CD14-positive monocyte (primary cell): ENCODE measurements around the gene ABCB6. TPM values are rescaled to one million over a fixed set of nuclear protein-coding genes. Genes with fewer than 3 reads are reported as not detected.
"Not testable (repeated sequence)": the region's sequence is repeated elsewhere in the genome, so short reads cannot be mapped to it uniquely, and the experiment has no call there.

ENCODE experiments used
- DNase-seq, 3 donors: peaks; one replicate each; pipeline ENCODE4 v3.0.0-alpha.2; 2011 to 2022
- H2AFZ ChIP-seq: 2 replicates; pipeline ENCODE4 v1.6.0; 2012; ENCODE audit warnings: mild to moderate bottlenecking, low read depth, low read length, inconsistent platforms; ENCODE audit not compliant: insufficient read depth, poor library complexity, severe bottlenecking
- H3K27ac ChIP-seq, 2 donors: 1 replicate in 1 of 2; 2 replicates in 1 of 2; pipeline ENCODE4 v1.5.1; 2012 to 2013; ENCODE audit warnings: low read length in 2 of 2, control low read depth in 1 of 2, inconsistent platforms in 1 of 2, low read depth in 1 of 2, mild to moderate bottlenecking in 1 of 2
- H3K27me3 ChIP-seq, 2 donors: one replicate each; pipeline versions ENCODE4 v1.6.0 to v1.6.1; 2011 to 2013; ENCODE audit warnings: low read length in 2 of 2; ENCODE audit not compliant: control insufficient read depth in 2 of 2, insufficient read depth in 2 of 2
- H3K36me3 ChIP-seq, 2 donors: replicated peaks in 1 of 2; 1 replicate in 1 of 2; 2 replicates in 1 of 2; pipeline versions ENCODE4 v1.5.1 to v1.6.1; 2012 to 2013; ENCODE audit warnings: low read length in 2 of 2, control low read depth in 1 of 2, inconsistent platforms in 1 of 2, mild to moderate bottlenecking in 1 of 2; ENCODE audit not compliant: insufficient read depth in 2 of 2, control insufficient read depth in 1 of 2
- H3K4me1 ChIP-seq, 2 donors: 1 replicate in 1 of 2; 2 replicates in 1 of 2; pipeline versions ENCODE4 v1.5.1 to v1.6.1; 2012 to 2013; ENCODE audit warnings: low read length in 2 of 2, control low read depth in 1 of 2, inconsistent platforms in 1 of 2, mild to moderate bottlenecking in 1 of 2, moderate library complexity in 1 of 2; ENCODE audit not compliant: insufficient read depth in 2 of 2, control insufficient read depth in 1 of 2
- H3K4me2 ChIP-seq: replicated peaks from 2 replicates; pipeline ENCODE3; 2012; ENCODE audit warnings: low read length, moderate library complexity, mild to moderate bottlenecking; ENCODE audit not compliant: poor library complexity, severe bottlenecking; ENCODE audit errors: extremely low read depth
- H3K4me3 ChIP-seq, 3 experiments: fragments of 200-600 bp in 1 of 3; sonication (generic) in 1 of 3; replicated peaks in 1 of 3; 1 replicate in 2 of 3; 2 replicates in 1 of 3; pipeline ENCODE4 v1.5.1; 2011 to 2013; ENCODE audit warnings: low read length in 3 of 3, mild to moderate bottlenecking in 3 of 3, control low read depth in 2 of 3, low read depth in 2 of 3, inconsistent platforms in 1 of 3, moderate library complexity in 1 of 3
- H3K79me2 ChIP-seq: 2 replicates; pipeline ENCODE4 v1.6.0; 2012; ENCODE audit warnings: mild to moderate bottlenecking, control low read depth, inconsistent platforms, low read length, moderate library complexity; ENCODE audit not compliant: insufficient read depth
- H3K9ac ChIP-seq: 2 replicates; pipeline ENCODE4 v1.6.0; 2017; ENCODE audit warnings: low read length, mild to moderate bottlenecking; ENCODE audit not compliant: insufficient read depth, poor library complexity, severe bottlenecking
- H3K9me3 ChIP-seq, 2 donors: replicated peaks in 1 of 2; 1 replicate in 1 of 2; 2 replicates in 1 of 2; pipeline versions ENCODE4 v1.5.1 to v1.6.1; 2012 to 2013; ENCODE audit warnings: low read length in 2 of 2, control low read depth in 1 of 2; ENCODE audit not compliant: control insufficient read depth in 1 of 2, insufficient read depth in 1 of 2
- H4K20me1 ChIP-seq: 2 replicates; pipeline ENCODE4 v1.6.0; 2012; ENCODE audit warnings: mild to moderate bottlenecking, low read length, control low read depth, moderate library complexity; ENCODE audit not compliant: insufficient read depth
- H3K27ac Mint-ChIP-seq, 7 donors: one replicate each; pipeline ENCODE4 v1.8.0; 2020; ENCODE audit warnings: mild to moderate bottlenecking in 7 of 7, mixed read lengths in 7 of 7, moderate library complexity in 6 of 7, inconsistent platforms in 2 of 7
- H3K27me3 Mint-ChIP-seq, 3 donors: one replicate each; pipeline ENCODE4 v1.8.0; 2021 to 2022; ENCODE audit warnings: low read depth in 3 of 3, mild to moderate bottlenecking in 3 of 3, mixed read lengths in 3 of 3, moderate library complexity in 3 of 3, inconsistent platforms in 1 of 3
- H3K36me3 Mint-ChIP-seq, 2 donors: one replicate each; pipeline ENCODE4 v1.8.0; 2020; ENCODE audit warnings: mixed read lengths in 2 of 2, inconsistent platforms in 1 of 2, mild to moderate bottlenecking in 1 of 2
- H3K4me1 Mint-ChIP-seq: one replicate; pipeline ENCODE4 v1.8.0; 2020; ENCODE audit warnings: mild to moderate bottlenecking, mixed read lengths
- H3K4me3 Mint-ChIP-seq, 2 donors: one replicate each; pipeline ENCODE4 v1.8.0; 2020; ENCODE audit warnings: mild to moderate bottlenecking in 2 of 2, mixed read lengths in 2 of 2, moderate library complexity in 1 of 2
- H3K9me3 Mint-ChIP-seq, 7 donors: one replicate each; pipeline ENCODE4 v1.8.0; 2020 to 2022; ENCODE audit warnings: mixed read lengths in 7 of 7, mild to moderate bottlenecking in 6 of 7, moderate library complexity in 6 of 7, inconsistent platforms in 2 of 7
- WGBS: methylation state at CpG from one replicate; pipeline ENCODE4 v1.1.5; 2013; ENCODE audit warnings: missing lambda C conversion rate; ENCODE audit not compliant: insufficient coverage; 5-methylcytosine and 5-hydroxymethylcytosine counted together
- intact Hi-C, 2 donors: fragments of 100-400 bp; cut with micrococcal nuclease; formaldehyde crosslinking; loops; one replicate each; pipeline versions ENCODE4 v1.15.0 to v1.15.1; 2023
- polyA plus RNA-seq, 3 donors: library from polyadenylated mRNA; depleted of rRNA in 1 of 3; unstranded in 2 of 3; stranded (reverse) in 1 of 3; fragments of 300-500 nt in 2 of 3; fragments of >200 nt in 1 of 3; fragmentation: Illumina TruSeq in 2 of 3; gene quantifications; 1 replicate in 2 of 3; 2 replicates in 1 of 3; pipeline ENCODE4 v1.2.3, GENCODE V29; 2012 to 2021
- TF ChIP-seq, protein P1 (sequence below): fragments of 200-600 bp; IDR thresholded peaks from one replicate; pipeline ENCODE4 v1.8.0; 2022; ENCODE audit warnings: antibody characterized with exemption, mild to moderate bottlenecking

Gene ABCB6
- polyA plus RNA-seq, 3 donors = 0.28 to 4.8 (median 0.58) TPM

DNA sequence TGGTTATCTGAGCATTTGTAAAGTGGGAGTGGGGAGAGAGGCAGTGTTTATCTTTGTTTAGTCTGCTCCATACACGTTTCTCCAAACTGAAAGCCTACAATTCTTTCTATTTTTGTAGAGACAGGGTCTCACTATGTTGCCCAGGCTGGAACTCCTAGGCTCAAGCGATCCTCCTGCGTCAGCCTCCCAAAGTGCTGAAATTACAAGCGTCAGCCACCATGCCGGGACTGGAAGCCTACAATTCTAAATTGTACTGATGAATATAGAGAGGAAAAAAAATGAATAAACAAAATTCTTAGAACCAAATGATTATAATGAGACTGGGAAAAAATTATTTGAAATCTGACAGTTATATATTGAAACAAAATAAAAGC, 13.6 kb downstream of the ABCB6 start:
- peaks cover 23 to 27% of the 10 kb centered on the region in 2 donors for H3K36me3 Mint-ChIP-seq
- DNase-seq = no peak

DNA sequence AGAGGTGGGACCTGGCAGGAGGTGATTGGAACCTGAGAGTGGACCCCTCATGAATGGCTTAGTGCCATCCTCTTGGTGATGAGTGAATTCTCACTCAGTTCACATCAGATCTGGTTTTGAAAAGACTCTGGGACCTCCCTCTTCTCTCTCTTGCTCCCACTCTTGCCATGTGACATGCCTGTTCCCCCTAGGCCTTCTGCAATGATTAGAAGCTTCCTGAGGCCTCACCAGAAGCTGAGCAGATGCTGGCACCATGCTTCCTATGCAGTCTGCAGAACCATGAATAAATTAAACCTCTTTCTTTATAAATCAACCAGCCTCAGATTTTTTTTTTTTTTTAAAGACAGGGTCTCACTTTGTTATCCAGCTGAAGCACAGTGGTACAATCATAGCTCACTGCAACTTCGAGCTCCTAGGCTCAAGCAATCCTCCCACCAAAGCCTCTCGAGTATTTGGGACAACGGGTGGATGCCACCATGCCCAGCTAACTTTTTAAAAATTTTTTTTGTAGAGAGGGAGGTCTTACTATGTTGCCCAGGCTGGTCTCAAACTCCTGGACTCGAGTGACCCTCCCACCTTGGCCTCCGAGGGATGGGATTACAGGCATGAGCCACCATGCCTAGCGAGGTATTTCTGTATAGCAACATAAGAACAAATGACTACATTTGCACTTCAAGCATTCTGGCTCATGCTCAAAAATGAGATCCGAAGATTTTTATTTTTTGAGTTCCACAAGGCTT, 14.2 kb downstream of the ABCB6 start:
- Mint-ChIP-seq H3K9me3 (peaks cover 2 to 8% (median 4%) of the 10 kb centered on the region in 7 donors), H3K36me3 (peaks cover 20 to 21% of the 10 kb centered on the region in 2 donors), H3K4me1 (peaks cover 26% of the 10 kb centered on the region), H3K4me3 (no peak overlapping the region), H3K27ac (peak overlapping the region in 1 of 7 donors; percentile 54), H3K27me3 (peaks cover 2 to 6% (median 3%) of the 10 kb centered on the region in 3 donors)
- Histone ChIP-seq H3K4me3 (no peak overlapping the region), H3K9me3 (peaks cover 0 to 4% of the 10 kb centered on the region in 2 donors), H3K36me3 (peaks cover 16 to 20% of the 10 kb centered on the region in 2 donors), H2AFZ (no peak overlapping the region), H4K20me1 (peaks cover 10% of the 10 kb centered on the region), H3K27me3 (no peaks in the 10 kb centered on the region), H3K4me1 (peaks cover 17 to 21% of the 10 kb centered on the region in 2 donors), H3K27ac (no peak overlapping the region), H3K4me2 (no peak overlapping the region), H3K79me2 (no peaks in the 10 kb centered on the region), H3K9ac (no peak overlapping the region)
- no peak for DNase-seq
- WGBS = 86% methylated on average over 1 of the region's 7 CpGs
- intact Hi-C loops = no loop called here
- TF ChIP-seq, protein P1, sequence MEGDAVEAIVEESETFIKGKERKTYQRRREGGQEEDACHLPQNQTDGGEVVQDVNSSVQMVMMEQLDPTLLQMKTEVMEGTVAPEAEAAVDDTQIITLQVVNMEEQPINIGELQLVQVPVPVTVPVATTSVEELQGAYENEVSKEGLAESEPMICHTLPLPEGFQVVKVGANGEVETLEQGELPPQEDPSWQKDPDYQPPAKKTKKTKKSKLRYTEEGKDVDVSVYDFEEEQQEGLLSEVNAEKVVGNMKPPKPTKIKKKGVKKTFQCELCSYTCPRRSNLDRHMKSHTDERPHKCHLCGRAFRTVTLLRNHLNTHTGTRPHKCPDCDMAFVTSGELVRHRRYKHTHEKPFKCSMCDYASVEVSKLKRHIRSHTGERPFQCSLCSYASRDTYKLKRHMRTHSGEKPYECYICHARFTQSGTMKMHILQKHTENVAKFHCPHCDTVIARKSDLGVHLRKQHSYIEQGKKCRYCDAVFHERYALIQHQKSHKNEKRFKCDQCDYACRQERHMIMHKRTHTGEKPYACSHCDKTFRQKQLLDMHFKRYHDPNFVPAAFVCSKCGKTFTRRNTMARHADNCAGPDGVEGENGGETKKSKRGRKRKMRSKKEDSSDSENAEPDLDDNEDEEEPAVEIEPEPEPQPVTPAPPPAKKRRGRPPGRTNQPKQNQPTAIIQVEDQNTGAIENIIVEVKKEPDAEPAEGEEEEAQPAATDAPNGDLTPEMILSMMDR = no peak

More for the DNA sequence above, 13.6 kb downstream of the ABCB6 start:
- Histone ChIP-seq H3K9me3 (peaks cover 0 to 4% of the 10 kb centered on the region in 2 donors), H2AFZ (no peak overlapping the region), H3K9ac (no peak overlapping the region), H4K20me1 (peaks cover 10% of the 10 kb centered on the region), H3K79me2 (no peaks in the 10 kb centered on the region), H3K36me3 (peaks cover 16 to 25% of the 10 kb centered on the region in 2 donors), H3K4me3 (no peak overlapping the region), H3K27ac (no peak overlapping the region), H3K4me1 (peaks cover 17 to 21% of the 10 kb centered on the region in 2 donors), H3K27me3 (no peaks in the 10 kb centered on the region), H3K4me2 (no peak overlapping the region)
- H3K4me3 Mint-ChIP-seq = no peak overlapping the region
- H3K27me3 Mint-ChIP-seq = peaks cover 2 to 3% (median 2%) of the 10 kb centered on the region in 3 donors
- peaks cover 32% of the 10 kb centered on the region for H3K4me1 Mint-ChIP-seq
- no CpG with 5 or more reads among the region's 5 CpGs for WGBS
- peaks cover 2 to 8% (median 4%) of the 10 kb centered on the region in 7 donors for H3K9me3 Mint-ChIP-seq
- no peak overlapping the region for H3K27ac Mint-ChIP-seq
- intact Hi-C loops = no loop called here
- TF ChIP-seq, protein P1 = no peak

DNA sequence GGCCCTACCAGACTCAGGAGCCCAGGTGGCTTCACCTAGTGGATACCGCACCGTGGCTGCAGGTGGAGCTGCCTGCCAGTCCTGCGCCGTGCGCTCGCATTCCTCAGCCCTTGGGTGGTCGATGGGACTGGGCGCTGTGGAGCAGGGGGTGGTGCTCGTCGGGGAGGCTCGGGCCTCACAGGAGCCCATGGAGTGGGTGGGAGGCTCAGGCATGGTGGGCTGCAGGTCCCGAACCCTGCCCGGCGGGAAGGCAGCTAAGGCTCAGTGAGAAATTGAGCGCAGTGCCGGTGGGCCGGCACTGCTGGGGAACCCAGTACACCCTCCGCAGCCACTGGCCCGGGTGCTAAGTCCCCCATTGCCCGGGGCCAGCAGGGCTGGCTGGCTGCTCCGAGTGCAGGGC, 17.4 kb downstream of the ABCB6 start:
- H3K4me1 Mint-ChIP-seq, H3K4me3 ChIP-seq, DNase-seq, H3K9ac ChIP-seq, H3K79me2 ChIP-seq, H3K36me3 ChIP-seq, H3K27ac Mint-ChIP-seq, intact Hi-C loops, H3K9me3 ChIP-seq, H4K20me1 ChIP-seq, H3K4me1 ChIP-seq, H3K9me3 Mint-ChIP-seq, H3K36me3 Mint-ChIP-seq, H3K4me3 Mint-ChIP-seq, H3K27me3 ChIP-seq, H2AFZ ChIP-seq, H3K4me2 ChIP-seq, H3K27ac ChIP-seq: not testable (repeated sequence)
- H3K27me3 Mint-ChIP-seq = peaks cover 3 to 14% (median 14%) of the 10 kb centered on the region in 3 donors
- 86% methylated on average over 7 of the region's 21 CpGs for WGBS
